ENCODE data around the gene FBXO34.

The FBXO34 gene

GRCh38 chr14:55347040-55347439 is 75.8 kb downstream of the FBXO34 start:
- no peak for DNase-seq (ENCODE audit: low spot score)

GRCh38 chr14:55347748-55348147 is 76.5 kb downstream of the FBXO34 start:
- DNase-seq (ENCODE audit: low spot score): no peak

GRCh38 chr14:55348766-55349453 is 77.7 kb downstream of the FBXO34 start:
- no peak for DNase-seq (ENCODE audit: low spot score)

GRCh38 chr14:55349565-55349964 is 78.3 kb downstream of the FBXO34 start:
- DNase-seq (ENCODE audit: low spot score): no peak

GRCh38 chr14:55350461-55350860 is 79.2 kb downstream of the FBXO34 start:
- DNase-seq (ENCODE audit: low spot score): no peak

GRCh38 chr14:55351111-55351510 is 79.9 kb downstream of the FBXO34 start:
- no peak for DNase-seq (ENCODE audit: low spot score)

- DNase-seq (ENCODE audit: low spot score): no peak
These were observed 81.0 kb downstream of the FBXO34 start for GRCh38 chr14:55352201-55352600.

GRCh38 chr14:55353686-55354467 is 82.7 kb downstream of the FBXO34 start:
- no peak for DNase-seq (ENCODE audit: low spot score)

- peak; percentile 56 for DNase-seq (ENCODE audit: low spot score)
These were observed 83.3 kb downstream of the FBXO34 start for GRCh38 chr14:55354500-55354899.

GRCh38 chr14:55355922-55356321 is 84.7 kb downstream of the FBXO34 start:
- no peak for DNase-seq (ENCODE audit: low spot score)

GRCh38 chr14:55356913-55357312 is 85.7 kb downstream of the FBXO34 start:
- no peak for DNase-seq (ENCODE audit: low spot score)

GRCh38 chr14:55359307-55359706 is 88.1 kb downstream of the FBXO34 start:
- DNase-seq (ENCODE audit: low spot score): no peak

GRCh38 chr14:55361190-55361589 is 90.0 kb downstream of the FBXO34 start:
- no peak for DNase-seq (ENCODE audit: low spot score)

- peak; percentile 70 for DNase-seq (ENCODE audit: low spot score)
These were observed 95.0 kb downstream of the FBXO34 start for GRCh38 chr14:55366271-55366670.

GRCh38 chr14:55370883-55371455 is 99.7 kb downstream of the FBXO34 start:
- DNase-seq (ENCODE audit: low spot score): no peak

- no peak for DNase-seq (ENCODE audit: low spot score)
These were observed 101.2 kb downstream of the FBXO34 start for GRCh38 chr14:55372423-55372822.

GRCh38 chr14:55372825-55373224 is 101.6 kb downstream of the FBXO34 start:
- DNase-seq (ENCODE audit: low spot score): no peak

- DNase-seq (ENCODE audit: low spot score): no peak
These were observed 102.8 kb downstream of the FBXO34 start for GRCh38 chr14:55373784-55374705.

- DNase-seq (ENCODE audit: low spot score): no peak
These were observed 103.5 kb downstream of the FBXO34 start for GRCh38 chr14:55374771-55375170.

GRCh38 chr14:55377236-55377635 is 106.0 kb downstream of the FBXO34 start:
- no peak for DNase-seq (ENCODE audit: low spot score)

- no peak for DNase-seq (ENCODE audit: low spot score)
These were observed 109.8 kb downstream of the FBXO34 start for GRCh38 chr14:55381040-55381439.

GRCh38 chr14:55381561-55381960 is 110.3 kb downstream of the FBXO34 start:
- DNase-seq (ENCODE audit: low spot score): no peak
